Kasumi-1 (cell line): ENCODE data around the gene PHC2.
"Not testable (repeated sequence)": the region's sequence is repeated elsewhere in the genome, so short reads cannot be mapped to it uniquely, and the experiment has no call there.

Experiments used
- DNase-seq, 2 experiments: peaks; one replicate each; lab custom pipeline; 2025; lab: John Stamatoyannopoulos, UW

Gene PHC2

GRCh38 chr1:33294071-33295010 lies 136.6 kb downstream of the PHC2 start:
- no peak for DNase-seq

GRCh38 chr1:33292726-33293340 lies 138.1 kb downstream of the PHC2 start:
- no peak for DNase-seq

GRCh38 chr1:33290615-33291014 lies 140.3 kb downstream of the PHC2 start:
- not testable (repeated sequence) for DNase-seq

- no peak for DNase-seq
Measured at GRCh38 chr1:33289858-33290154, 141.1 kb downstream of the PHC2 start.

GRCh38 chr1:33288976-33289857 lies 141.7 kb downstream of the PHC2 start:
- DNase-seq = no peak

GRCh38 chr1:33287317-33287716 lies 143.6 kb downstream of the PHC2 start:
- DNase-seq = no peak

GRCh38 chr1:33286451-33287185 lies 144.3 kb downstream of the PHC2 start:
- DNase-seq = no peak

- no peak for DNase-seq
Measured at GRCh38 chr1:33284049-33284448, 146.8 kb downstream of the PHC2 start.

- DNase-seq = no peak
Measured at GRCh38 chr1:33282791-33283190, 148.1 kb downstream of the PHC2 start.

GRCh38 chr1:33281554-33282303 lies 149.2 kb downstream of the PHC2 start:
- DNase-seq = no peak

GRCh38 chr1:33280091-33280661 lies 150.7 kb downstream of the PHC2 start:
- no peak for DNase-seq

GRCh38 chr1:33277488-33278084 lies 153.3 kb downstream of the PHC2 start:
- no peak for DNase-seq

- no peak for DNase-seq
Measured at GRCh38 chr1:33276573-33277298, 154.2 kb downstream of the PHC2 start.

- DNase-seq = no peak
Measured at GRCh38 chr1:33275706-33276572, 155.0 kb downstream of the PHC2 start.

- no peak for DNase-seq
Measured at GRCh38 chr1:33275195-33275594, 155.7 kb downstream of the PHC2 start.

GRCh38 chr1:33274446-33274845 lies 156.4 kb downstream of the PHC2 start:
- DNase-seq = no peak

GRCh38 chr1:33273961-33274371 lies 156.9 kb downstream of the PHC2 start:
- no peak for DNase-seq
